K562 (cell line): ENCODE data around the gene ZNF548. TPM values are rescaled to one million over a fixed set of nuclear protein-coding genes. Genes with fewer than 3 reads are reported as not detected.
A peak's percentile ranks its signal among the peaks of the same experiment; 100 is the strongest.

Experiments used
- CHD4 ChIP-seq: fragments of 200-600 bp; sonication (generic); IDR thresholded peaks from 3 replicates; pipeline ENCODE4 v1.6.1; 2012; ENCODE audit warnings: low read depth, mild to moderate bottlenecking, mixed read lengths, low read length, inconsistent platforms; ENCODE audit not compliant: insufficient read depth, insufficient replicate concordance, poor library complexity, severe bottlenecking
- DDX20 ChIP-seq: fragments of 450-650 bp; IDR thresholded peaks from 2 replicates; pipeline ENCODE4 v1.6.1; 2016; ENCODE audit warnings: missing genetic modification characterization, low read depth, mild to moderate bottlenecking, missing compliant biosample characterization, moderate library complexity
- GTF2A2 ChIP-seq: IDR thresholded peaks from 2 replicates; pipeline ENCODE4 v1.6.1; 2016; ENCODE audit warnings: mild to moderate bottlenecking, missing genetic modification characterization, missing compliant biosample characterization
- HINFP ChIP-seq: fragments of 450-650 bp; conservative IDR thresholded peaks from 2 replicates; pipeline ENCODE4 v1.6.1; 2016; ENCODE audit warnings: missing genetic modification characterization, low read depth, mild to moderate bottlenecking, control low read depth, missing compliant biosample characterization
- KDM5B ChIP-seq: fragments of 200-600 bp; sonication (generic); IDR thresholded peaks from 2 replicates; pipeline ENCODE4 v1.6.1; 2012; ENCODE audit warnings: low read depth, mild to moderate bottlenecking, moderate library complexity, low read length, control low read depth, inconsistent platforms; ENCODE audit not compliant: insufficient replicate concordance
- MTA3 ChIP-seq: fragments of 450-650 bp; formaldehyde crosslinking; IDR thresholded peaks from 2 replicates; pipeline ENCODE4 v1.6.1; 2017; ENCODE audit warnings: mild to moderate bottlenecking, borderline replicate concordance
- NKRF ChIP-seq: fragments of 450-650 bp; IDR thresholded peaks from 2 replicates; pipeline ENCODE4 v1.6.1; 2016; ENCODE audit warnings: borderline replicate concordance
- NRF1 ChIP-seq, 2 experiments: fragments of 450-650 bp; IDR thresholded peaks in 1 of 2; conservative IDR thresholded peaks in 1 of 2; 2 replicates each; pipeline ENCODE4 v1.6.1; 2014; ENCODE audit warnings: mild to moderate bottlenecking in 2 of 2
- POLR2H ChIP-seq: IDR thresholded peaks from 2 replicates; pipeline ENCODE4 v1.6.1; 2016; ENCODE audit warnings: missing genetic modification characterization, low read depth, mild to moderate bottlenecking, control low read depth, missing compliant biosample characterization, moderate library complexity
- RBM25 ChIP-seq: fragments of 200-400 bp; formaldehyde crosslinking; IDR thresholded peaks from 2 replicates; pipeline ENCODE4 v1.6.1; 2018; ENCODE audit warnings: low read length, low read depth, moderate library complexity; ENCODE audit not compliant: severe bottlenecking
- ZNF197 ChIP-seq: fragments of 200-800 bp; sonication (Bioruptor generic); IDR thresholded peaks from 2 replicates; pipeline ENCODE4 v1.6.1; 2016; ENCODE audit warnings: low read depth, missing genetic modification characterization, missing compliant biosample characterization
- ZNF212 ChIP-seq: fragments of 450-650 bp; formaldehyde crosslinking; IDR thresholded peaks from 2 replicates; pipeline ENCODE4 v1.4.0; 2020; ENCODE audit warnings: mild to moderate bottlenecking
- ZNF217 ChIP-seq: sonication (generic); formaldehyde crosslinking; IDR thresholded peaks from 2 replicates; pipeline ENCODE4 v1.8.0; 2022; ENCODE audit warnings: mild to moderate bottlenecking, missing genetic modification reagents
- ZNF3 ChIP-seq: fragments of 250-450 bp; sonication (Bioruptor Pico); IDR thresholded peaks from 2 replicates; pipeline ENCODE4 v1.5.0; 2021; ENCODE audit warnings: mild to moderate bottlenecking, moderate library complexity
- ZNF311 ChIP-seq: fragments of 250-450 bp; sonication (Bioruptor Pico); IDR thresholded peaks from 2 replicates; pipeline ENCODE4 v1.4.0; 2020; ENCODE audit warnings: mild to moderate bottlenecking, moderate library complexity
- polyA plus RNA-seq, 8 experiments: library from polyadenylated mRNA; depleted of rRNA in 4 of 8; stranded (reverse) in 5 of 8; unstranded in 3 of 8; fragments of >200 nt; fragmentation: Nextera tagmentation in 2 of 8; fragmentation: Illumina TruSeq in 1 of 8; extraction: Ambion mirVana in 2 of 8; extraction: Trizol in 1 of 8; gene quantifications; 2 replicates each; pipeline versions ENCODE4 v1.2.1 to v1.2.3, GENCODE V29; 2011 to 2014; ENCODE audit warnings: inconsistent platforms in 1 of 8, missing spikeins in 1 of 8
- total RNA-seq, 7 experiments: library from RNA; depleted of rRNA in 6 of 7; stranded (reverse); fragments of >200 nt in 6 of 7; fragmentation: Illumina TruSeq in 2 of 7; extraction: Trizol in 2 of 7; gene quantifications; 2 replicates each; pipeline versions ENCODE4 v1.2.1 to v1.2.3, GENCODE V29; 2011 to 2021; ENCODE audit warnings: low replicate concordance in 1 of 7
- TF ChIP-seq, protein P1 (sequence below), 2 experiments: fragments of 250-450 bp in 1 of 2; fragments of 450-650 bp in 1 of 2; sonication (Bioruptor Pico) in 1 of 2; IDR thresholded peaks; 2 replicates each; pipeline versions ENCODE4 v1.6.1 to v1.8.0; 2016 to 2021; ENCODE audit warnings: mild to moderate bottlenecking in 2 of 2, moderate library complexity in 2 of 2, missing compliant biosample characterization in 1 of 2, missing genetic modification characterization in 1 of 2
- TF ChIP-seq, protein P2 (sequence below): sonication (generic); formaldehyde crosslinking; IDR thresholded peaks from 2 replicates; pipeline ENCODE4 v1.5.0; 2020; ENCODE audit warnings: missing genetic modification reagents
- TF ChIP-seq, protein P3 (sequence below): fragments of 250-450 bp; sonication (Bioruptor Pico); IDR thresholded peaks from 2 replicates; pipeline ENCODE4 v1.9.0; 2021; ENCODE audit warnings: mild to moderate bottlenecking, inconsistent platforms

The ZNF548 gene
- total and polyA plus RNA-seq, 9 of the 15 experiments (the other 6 are each of a cell fraction or from before 2014, with no cell fraction given) = 1.5 to 8.7 (median 4.5) TPM

DNA sequence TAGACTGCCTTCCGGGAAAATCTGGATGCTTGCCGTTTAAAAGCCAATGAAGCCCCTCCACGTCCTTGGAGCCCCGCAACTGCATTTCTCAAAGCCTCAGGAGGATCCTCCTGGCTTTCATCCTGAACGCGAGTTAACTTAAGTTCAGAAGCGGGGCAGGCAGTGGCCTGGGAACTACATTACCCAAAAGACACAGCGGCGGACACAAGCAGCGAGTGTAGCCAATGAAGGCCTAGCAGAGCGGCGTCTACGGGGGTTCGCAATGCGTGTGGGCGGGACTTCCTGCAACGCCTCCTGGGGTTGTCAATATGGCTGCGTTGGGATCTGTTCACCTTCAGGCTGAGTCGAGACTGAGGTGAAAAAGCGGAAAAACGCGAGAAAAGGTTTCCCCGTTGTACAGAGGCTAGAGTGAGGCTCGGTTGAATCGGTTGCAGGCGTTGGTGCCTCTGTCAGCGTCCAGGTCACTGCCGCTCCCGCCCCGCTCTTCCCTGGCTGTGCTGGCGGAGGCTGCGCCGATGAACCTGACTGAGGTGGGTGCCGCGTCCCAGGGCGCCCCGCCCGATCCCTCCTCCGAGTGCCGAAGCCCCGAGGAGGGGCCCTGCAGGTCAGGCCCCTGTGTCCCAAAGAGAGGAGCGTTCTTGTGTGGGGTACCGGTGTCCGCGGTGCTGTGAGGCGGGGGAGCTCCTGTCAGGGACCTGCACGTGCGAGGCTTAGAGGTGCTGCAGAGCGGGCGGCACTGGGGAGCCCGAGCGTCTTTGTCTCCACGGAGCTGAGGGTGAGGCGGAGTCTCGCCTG is 21.4 kb downstream of the ZNF548 start, which contains the start of gene ZNF17 (continued):
- peak; percentile 88 for TF ChIP-seq NKRF
- no peak for TF ChIP-seq HINFP (tag)
- TF ChIP-seq NRF1 (conservative IDR thresholded peaks at IDR 0.05 in 1 of 2, IDR thresholded peaks at IDR 0.05 in 1 of 2) = peak; percentile 58 to 72
- TF ChIP-seq ZNF217 (CRISPR knock-in tag) = no peak
- TF ChIP-seq RBM25 = peak; percentile 49
- TF ChIP-seq, protein P1, sequence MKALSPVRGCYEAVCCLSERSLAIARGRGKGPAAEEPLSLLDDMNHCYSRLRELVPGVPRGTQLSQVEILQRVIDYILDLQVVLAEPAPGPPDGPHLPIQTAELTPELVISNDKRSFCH (CRISPR knock-in tag; IDR thresholded peaks at IDR 0.05) = no peak
- TF ChIP-seq, protein P1 (tag; IDR thresholded peaks at IDR 0.05) = no peak
- no peak for TF ChIP-seq ZNF311 (CRISPR knock-in tag)
- TF ChIP-seq GTF2A2 (tag) = no peak
- TF ChIP-seq KDM5B = peak; percentile 65
- TF ChIP-seq, protein P2, sequence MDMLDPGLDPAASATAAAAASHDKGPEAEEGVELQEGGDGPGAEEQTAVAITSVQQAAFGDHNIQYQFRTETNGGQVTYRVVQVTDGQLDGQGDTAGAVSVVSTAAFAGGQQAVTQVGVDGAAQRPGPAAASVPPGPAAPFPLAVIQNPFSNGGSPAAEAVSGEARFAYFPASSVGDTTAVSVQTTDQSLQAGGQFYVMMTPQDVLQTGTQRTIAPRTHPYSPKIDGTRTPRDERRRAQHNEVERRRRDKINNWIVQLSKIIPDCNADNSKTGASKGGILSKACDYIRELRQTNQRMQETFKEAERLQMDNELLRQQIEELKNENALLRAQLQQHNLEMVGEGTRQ (CRISPR knock-in tag) = no peak
- 0 out of 2 replicates have a peak, but pooled peaks have one; percentile 30 for TF ChIP-seq ZNF197 (CRISPR knock-in tag)
- no peak for TF ChIP-seq POLR2H (tag)
- TF ChIP-seq ZNF3 (CRISPR knock-in tag) = no peak
- TF ChIP-seq, protein P3, sequence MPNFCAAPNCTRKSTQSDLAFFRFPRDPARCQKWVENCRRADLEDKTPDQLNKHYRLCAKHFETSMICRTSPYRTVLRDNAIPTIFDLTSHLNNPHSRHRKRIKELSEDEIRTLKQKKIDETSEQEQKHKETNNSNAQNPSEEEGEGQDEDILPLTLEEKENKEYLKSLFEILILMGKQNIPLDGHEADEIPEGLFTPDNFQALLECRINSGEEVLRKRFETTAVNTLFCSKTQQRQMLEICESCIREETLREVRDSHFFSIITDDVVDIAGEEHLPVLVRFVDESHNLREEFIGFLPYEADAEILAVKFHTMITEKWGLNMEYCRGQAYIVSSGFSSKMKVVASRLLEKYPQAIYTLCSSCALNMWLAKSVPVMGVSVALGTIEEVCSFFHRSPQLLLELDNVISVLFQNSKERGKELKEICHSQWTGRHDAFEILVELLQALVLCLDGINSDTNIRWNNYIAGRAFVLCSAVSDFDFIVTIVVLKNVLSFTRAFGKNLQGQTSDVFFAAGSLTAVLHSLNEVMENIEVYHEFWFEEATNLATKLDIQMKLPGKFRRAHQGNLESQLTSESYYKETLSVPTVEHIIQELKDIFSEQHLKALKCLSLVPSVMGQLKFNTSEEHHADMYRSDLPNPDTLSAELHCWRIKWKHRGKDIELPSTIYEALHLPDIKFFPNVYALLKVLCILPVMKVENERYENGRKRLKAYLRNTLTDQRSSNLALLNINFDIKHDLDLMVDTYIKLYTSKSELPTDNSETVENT (CRISPR knock-in tag) = no peak
- peak; percentile 49; the same call in 1 of the 2 replicates for TF ChIP-seq MTA3
- TF ChIP-seq DDX20 (tag) = no peak
- TF ChIP-seq CHD4 = no peak
- no peak for TF ChIP-seq ZNF212
